HL-60/S4 treated with phorbol 12-myristate 13-acetate at 8.2 ng/mL for 4 days and 3 days (cell line): ENCODE measurements around the gene PRR5L.

ENCODE experiments used
- in situ Hi-C: fragments of 300-500 bp; cut with MboI; formaldehyde crosslinking; loops from 2 replicates; pipeline ENCODE4 v1.15.0; 2022; ENCODE audit warnings: low sequenced_read_pairs

The PRR5L gene

DNA sequence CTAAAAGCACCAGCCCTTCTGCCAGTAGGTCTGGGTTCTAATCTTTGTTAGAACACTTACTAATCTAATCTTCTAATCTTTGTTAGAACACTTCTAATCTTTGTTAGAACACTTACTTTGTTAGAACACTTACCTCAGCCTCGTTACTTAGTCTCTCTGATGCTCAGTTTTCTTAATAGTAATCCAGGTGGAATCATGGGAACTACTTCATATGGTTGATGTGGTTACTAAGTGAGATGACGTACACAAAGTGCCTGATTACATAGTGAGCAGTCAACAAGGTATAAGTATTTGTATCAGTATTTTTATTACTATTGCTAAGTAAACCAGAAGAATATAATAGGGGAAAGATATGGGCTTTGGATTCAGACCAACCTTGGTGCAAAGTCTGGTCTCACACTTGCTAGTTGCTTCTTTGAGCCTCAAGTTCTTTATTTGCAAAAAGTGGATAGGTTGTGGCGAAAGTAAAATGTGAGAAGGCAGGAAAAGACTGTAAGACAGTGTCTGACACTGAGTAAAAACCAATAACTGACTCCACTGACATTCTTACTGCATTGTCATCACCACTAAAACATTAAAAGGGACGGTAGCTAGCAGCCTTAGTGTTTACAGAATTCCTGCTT, 130.2 kb downstream of the PRR5L start:
- in situ Hi-C loops, result no loop called here

DNA sequence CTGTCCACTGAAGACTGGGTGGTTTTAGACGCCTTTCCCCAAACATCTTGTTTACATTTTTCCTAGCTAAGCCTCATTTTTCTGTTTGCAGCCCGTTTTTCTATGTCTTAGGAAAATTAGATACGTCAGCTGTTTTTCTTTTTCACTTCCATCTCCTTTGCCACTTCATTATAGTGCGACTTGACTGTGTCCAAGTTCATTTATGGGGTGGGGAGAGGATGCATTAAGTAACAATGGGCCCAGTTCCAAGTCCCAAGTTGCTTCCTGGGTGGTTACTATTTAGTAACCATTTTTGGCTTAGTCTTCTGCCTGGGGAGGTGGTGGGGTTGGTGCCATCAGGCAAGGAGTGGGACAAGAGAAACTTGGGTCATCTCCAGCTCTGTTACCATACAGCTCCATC, 131.0 kb downstream of the PRR5L start:
- in situ Hi-C loops, result no loop called here

DNA sequence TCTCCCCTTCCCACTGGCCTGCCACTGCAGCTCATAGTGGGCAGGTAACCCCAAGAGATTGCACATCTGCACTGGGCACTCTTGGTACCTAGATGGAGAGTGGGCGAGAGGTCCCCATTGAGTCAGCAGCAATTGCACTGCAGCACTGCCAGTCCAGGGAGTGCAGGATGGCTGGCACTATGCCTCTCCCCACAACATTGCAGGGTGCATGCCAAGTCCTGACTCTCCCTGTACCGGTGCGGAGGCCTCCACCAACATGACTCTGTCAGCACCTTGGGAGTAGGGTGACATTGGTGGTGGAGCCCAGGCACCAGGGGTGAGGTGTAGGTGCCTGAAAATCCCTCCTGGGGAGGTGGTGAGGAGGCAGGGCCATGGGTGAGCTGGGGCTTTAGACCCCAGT, 131.8 kb downstream of the PRR5L start:
- in situ Hi-C loops, result no loop called here

DNA sequence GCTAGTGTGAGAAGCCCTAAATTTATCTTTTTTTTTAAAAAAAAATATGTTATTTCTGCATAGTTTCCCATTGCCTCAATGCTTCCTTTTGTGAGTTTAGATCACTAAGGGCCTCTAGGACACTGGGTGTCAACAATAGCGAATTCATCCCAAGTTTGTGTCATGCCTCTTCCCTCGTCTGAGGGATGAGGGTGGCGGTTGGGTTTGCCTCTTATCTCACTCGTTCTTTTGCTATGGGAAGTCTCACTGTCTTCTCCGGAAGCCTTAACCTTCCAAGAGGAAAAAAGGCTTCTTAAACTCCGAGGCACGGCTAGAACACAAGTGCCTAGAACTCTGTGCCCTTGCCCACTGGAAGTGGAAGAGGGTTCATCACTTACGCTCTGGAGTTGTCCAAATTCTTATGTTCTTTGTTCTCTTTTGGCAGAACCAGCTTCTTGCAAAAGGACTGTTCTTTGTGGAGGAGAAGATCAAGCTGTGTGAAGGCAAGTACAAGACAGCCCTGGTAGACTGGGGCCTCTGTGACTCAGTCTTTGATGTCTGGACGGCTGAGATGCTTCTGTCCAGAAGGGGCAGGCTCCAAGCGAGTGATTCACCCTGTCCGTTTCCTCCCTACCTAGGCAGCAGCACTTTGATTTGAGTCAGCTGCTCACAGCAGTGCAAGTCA, 135.5 kb downstream of the PRR5L start:
- in situ Hi-C loops, result no loop called here

DNA sequence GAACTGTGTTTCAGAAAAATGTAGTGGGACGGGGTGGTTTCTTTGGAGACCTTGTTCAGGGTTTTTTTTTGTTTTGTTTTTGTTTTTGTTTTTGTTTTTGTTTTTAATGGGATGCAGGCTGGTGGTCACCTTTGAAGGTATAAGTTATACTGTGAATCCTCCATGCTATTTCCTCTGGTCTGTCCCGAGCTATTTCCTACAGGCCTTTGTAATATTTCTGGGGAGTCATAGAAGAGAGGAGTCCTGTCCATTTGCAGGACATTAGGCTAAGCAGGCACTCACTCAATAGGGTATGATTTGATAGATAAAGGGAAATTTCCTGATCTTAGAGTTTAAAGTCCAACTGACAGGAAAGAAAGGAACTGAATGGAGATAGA, 136.0 kb downstream of the PRR5L start:
- in situ Hi-C loops, result no loop called here

DNA sequence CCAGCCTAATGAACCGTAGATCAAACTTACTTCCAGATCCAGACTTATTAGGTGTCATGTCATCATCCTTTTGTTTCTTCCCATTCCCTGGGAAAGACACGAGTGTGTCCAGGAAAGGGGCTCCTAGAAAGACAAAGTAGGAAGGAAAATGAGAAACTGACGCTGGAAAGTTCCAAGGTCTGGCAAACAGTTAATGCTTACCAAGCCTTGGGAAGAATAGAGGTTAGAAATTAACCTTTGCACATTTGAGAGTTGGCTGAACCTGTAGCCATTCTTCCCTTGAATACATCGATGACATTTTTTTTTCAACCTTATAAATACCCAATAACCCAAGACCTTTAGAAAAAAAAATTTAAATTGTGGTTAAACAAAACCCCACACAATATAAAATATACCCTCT, 136.7 kb downstream of the PRR5L start:
- in situ Hi-C loops, result no loop called here

DNA sequence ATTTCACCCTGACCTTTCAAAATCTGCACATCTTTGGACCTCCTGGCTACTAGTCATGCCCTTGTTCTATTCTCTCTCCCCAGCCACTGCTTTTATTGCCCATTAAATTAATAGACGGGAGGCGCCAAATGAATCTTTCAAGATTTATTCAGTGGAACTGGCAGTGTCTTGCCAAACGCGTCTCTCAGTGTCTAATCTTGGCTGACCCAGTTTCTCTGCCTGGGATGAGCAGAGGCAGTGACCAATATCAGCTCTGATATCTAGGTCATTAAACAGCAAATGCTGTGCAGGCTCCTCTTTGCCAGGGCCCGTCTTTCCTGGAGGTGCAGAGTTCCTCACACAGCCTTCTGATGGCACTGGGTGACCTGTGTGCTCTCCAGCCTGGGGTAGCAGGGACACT, 140.0 kb downstream of the PRR5L start:
- in situ Hi-C loops, result no loop called here

DNA sequence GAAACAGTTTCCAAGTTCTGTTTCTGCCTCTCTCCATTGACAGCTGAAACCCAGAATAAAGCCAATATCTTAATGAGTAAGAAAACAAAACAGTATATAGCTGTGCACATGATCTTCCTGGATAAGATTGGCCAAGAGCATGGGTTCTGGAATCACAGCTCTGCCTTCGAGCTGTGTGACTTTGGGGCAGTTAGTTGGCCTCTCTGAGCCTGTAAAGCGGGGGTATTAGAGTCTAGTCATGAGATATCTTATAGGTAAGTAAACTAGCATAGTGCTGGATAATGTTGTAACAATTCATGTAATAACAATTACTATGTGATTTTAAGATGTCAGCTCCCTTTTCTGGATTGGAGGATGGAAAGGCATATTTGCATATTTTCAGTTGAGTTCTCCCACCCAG, 140.5 kb downstream of the PRR5L start:
- in situ Hi-C loops, result no loop called here

DNA sequence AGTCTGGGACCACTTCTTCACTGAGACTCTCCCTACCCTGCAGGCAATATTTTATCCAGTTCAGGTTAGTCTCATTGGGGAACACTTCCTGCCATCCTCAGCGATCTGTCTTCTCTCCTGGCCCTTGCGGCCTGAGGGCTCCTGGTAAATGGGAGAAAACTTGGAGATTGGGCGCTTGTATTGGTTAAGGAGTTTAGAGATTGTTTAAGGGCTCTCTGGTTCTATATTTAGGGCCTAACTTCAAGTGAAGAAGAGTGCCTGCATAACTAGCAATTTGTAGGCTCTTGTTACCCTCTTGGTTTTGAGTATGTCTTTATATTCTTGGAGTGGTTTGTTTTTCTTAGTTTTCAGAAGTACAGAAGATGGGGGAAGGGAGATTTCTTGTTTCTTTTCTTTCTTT, 141.3 kb downstream of the PRR5L start:
- in situ Hi-C loops, result no loop called here

DNA sequence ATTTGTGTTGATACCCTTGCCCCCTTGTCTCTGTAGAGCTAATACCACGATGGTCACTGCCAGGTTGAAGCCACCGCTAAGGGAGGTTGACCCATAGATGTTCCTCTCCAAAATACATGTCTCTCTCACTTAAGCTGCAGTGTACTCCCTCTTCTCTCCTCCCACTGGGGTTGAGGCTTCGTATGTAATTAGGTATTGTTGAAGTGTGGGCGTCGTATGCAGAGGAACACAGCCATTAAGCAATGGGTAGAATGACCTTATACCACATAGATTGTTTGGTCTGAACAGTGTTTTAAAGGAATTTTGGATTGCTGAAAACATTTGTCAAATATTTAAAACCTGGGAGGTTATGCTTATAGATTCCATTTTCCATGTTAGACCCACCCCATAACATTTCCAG, 142.0 kb downstream of the PRR5L start:
- in situ Hi-C loops, result no loop called here

DNA sequence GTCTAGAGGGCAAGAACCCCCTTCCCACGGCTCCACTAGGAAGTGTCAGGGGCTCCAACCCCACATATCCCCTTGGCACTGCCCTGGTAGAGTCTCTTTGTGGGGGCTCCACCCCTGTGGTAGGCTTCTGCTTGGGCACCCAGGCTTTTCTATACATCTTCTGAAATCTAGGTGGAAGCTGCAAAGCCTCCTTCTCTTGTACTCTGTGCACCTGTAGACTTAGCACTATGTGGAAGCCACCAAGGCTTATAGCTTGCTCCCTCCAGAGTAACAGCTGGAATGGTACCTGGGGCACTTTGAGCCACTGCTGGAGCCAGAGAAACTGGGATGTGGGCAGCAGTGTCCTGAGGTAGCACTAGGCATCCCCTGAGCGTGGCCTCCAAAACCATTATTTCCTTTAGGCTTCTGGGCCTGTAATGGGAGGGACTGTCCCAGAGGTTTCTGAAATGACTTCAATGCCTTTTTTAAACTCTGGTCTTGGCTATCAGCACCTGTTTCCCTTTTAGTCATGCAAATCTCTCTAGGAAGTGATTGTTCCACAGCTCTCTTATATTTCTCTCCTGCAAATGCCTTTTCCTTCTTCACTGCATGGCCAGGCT, 145.6 kb downstream of the PRR5L start:
- in situ Hi-C loops, result no loop called here

DNA sequence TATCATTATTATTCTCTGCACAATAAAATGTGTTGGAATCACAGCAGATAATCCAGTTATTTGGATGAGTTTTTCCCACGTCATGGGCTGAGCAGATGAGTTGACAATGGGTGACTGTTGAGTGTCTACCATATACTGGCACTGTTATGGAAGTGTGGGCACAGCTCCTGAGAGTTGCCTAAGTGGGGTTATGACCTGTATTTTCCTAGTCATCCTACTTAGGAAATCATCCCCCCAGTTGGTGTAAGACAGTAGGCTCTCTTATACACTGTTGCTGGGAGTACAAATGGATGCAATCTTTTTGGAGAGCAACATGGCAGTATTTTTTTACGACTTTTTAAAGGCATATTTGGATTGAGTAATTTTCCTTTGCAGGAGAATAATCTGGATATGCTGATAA, 147.6 kb downstream of the PRR5L start:
- in situ Hi-C loops, result no loop called here

DNA sequence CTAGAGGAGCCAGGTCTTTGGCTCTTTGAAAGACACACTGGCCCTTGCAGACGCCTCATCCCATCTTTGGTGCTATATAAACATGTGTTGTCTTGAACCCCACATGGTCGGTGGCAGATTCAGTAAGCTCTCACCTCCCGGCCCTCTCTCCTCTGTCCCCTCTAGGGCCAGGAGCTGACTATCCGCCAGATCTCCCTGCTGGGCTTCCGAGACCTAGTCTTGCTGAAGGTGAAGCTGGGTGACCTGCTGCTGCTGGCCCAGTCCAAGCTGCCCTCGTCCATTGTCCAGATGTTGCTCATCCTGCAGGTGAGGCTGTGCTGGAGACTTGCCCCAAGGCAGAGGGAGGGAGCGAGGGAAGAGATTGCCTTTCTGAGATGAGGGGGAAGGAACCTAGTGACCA, 150.0 kb downstream of the PRR5L start:
- in situ Hi-C loops, result no loop called here

DNA sequence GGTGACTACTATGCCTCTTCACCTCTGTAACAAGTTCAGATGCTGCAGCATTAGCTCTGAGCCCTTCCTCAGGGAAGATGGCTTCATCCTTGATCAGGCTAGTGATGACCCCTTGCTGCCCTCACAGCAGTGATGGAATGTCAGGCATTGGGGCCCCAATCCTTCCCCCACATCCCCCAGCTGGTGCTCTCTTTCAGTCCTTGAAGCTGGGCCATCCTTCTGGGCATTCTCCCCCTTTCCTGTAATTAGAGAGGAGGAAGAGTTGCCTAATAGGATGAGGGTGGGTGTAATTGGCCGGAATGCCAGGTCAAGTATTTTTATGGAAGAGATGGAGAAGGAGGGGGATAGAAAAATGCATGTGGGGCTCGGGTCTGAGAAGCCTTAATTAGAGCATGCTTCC, 151.4 kb downstream of the PRR5L start:
- in situ Hi-C loops, result no loop called here

DNA sequence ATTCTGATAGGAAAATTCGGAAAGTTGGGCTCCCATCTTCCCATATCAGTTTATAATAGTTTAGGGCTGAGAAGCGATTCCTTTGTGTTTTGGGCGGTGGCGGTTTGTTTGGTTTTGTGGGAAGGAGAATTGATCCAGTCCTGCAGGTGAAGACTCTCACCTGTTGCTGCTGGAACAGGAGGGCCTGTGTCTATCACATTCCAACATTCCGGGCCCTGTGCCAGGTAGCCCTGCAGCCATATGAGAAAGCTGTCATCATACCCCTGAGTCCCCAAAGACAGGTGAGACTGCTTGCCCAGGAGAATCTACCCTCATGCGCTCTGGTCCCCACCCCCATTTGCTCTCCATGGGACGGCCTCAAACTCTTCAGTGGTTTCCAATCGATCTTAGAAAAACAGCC, 151.9 kb downstream of the PRR5L start:
- in situ Hi-C loops, result no loop called here

DNA sequence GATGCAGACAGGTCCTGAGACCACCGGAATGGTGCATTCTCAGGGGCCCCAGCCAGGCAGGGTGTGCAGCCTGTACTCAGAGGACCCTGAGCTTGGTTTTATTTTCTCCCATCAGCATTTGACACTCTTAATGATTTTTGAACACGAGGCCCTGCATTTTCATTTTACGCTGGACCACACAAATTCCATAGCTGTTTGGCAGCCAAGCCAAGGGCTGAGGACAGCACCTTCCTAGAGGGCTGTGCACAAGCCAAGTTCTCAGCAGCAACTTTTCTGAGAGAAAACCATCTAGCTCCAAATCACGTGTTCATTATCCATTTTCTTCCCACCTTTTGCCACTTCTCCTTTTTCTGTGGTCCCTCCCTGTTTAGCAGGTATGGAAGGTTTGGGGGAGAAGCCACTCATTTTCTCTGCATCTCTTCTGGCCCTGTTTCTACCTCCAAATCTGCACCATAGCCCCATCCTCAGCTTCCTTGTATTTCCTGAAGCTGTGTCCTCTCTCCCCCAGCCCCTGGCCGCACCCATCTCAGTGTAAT, 153.5 kb downstream of the PRR5L start:
- in situ Hi-C loops, result no loop called here

DNA sequence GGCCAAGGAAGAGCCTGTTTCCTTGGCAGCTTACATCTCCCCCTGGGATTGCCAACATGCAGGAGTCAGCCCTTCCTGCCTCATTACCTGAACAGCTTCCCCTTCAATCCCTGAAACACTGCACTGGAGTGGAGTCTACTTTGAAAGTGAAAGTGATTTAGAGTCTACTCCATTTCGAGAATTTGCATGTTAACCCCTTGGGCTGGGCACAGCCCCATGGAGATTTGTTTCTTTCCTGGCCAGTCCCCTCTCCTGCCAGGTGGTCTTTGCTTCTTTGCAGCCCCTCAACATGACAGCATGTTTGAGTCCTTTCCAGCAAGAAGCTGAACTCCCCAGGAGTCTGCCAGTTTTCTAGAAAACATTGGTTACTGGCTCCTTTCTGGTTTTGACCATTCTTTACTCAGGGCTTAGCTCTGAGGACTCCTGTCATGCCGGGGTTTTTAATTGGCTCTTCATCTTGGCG, 154.1 kb downstream of the PRR5L start:
- in situ Hi-C loops, result no loop called here

DNA sequence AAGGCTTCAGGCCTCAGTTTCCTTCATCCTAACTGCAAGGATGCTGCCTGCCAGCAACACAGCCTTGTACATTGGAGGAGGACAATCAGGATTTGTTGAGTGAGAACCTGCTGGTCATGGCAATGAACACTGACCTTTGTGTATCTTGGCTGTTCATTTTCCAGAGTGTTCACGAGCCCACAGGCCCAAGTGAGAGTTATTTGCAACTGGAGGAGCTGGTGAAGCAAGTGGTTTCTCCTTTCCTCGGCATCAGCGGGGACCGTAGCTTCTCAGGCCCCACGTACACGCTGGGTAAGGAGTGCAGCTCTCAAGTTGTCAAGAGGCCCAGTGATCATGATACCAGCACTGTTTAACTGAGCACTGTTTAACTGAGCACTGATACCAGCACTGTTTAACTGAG, 155.0 kb downstream of the PRR5L start:
- in situ Hi-C loops, result no loop called here

DNA sequence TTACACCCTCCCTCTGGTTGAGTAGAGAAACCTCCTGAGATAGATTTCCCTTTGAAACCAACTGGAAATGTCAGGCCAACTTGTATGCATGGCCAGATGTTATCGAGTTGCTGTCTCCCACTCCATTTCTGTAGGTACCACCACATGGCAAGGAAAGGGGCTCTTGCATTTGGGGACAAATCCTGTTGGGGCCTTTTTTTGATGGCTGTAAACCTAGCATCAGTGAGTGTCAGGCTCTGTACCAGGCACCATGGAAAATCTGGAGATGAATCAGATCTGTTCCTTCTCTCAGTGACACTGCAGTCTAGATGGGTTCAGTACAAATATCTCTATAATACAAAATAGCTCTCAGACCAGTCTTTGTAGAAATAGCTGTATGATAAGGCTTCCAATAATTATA, 155.6 kb downstream of the PRR5L start:
- in situ Hi-C loops, result no loop called here

DNA sequence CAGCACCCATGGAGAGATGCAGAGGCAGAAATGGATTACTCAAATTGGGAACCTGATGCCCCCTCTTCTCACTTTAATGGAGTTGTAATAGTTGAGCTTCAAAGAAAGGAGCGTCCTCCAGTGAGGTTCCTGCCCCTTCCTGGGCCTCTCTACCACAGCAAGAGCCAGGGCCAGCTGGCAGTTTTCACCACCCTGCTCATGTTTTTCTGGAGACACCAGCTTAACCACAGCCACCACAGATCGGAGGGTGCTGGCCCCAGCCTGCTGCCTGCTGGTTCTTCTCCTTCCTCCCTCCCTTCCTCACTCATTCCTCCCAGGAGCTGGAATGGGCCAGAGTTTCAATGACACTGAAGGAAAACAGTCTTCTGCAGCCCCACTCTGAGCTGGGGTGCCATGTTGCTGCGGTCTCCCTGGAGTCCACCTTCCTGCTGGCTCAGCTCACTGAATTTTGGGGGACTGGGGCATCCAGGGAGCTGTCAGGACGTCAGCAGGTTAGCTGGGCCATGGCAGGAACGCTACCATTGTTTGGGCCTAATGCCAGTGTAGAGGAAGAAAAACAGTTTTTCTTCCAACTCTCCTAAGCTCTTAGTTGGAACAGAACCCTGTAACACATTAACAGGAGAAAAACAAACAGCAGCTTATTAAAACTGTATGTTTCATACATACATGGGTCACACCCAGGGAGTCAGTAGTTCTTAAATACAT, 156.3 kb downstream of the PRR5L start:
- in situ Hi-C loops, result no loop called here

DNA sequence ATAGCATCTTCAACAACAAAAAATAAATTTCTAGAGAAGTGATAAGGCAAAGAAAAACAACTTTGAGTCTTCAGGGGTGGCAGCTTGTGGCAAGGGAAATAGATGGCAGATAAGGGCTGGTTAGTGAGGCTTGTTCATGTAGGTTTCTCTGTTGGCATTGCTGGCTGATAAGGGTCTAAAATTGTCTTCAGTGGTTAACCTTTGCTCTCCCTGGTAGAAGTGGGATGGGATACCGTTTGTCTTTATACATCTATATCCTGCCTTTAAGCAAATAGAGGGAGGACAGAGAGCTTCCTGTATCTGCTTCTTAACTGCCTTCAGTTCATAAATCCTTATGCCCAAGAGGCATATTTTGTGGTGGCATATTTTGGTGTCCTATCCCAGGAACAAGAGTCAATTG, 156.9 kb downstream of the PRR5L start:
- in situ Hi-C loops, result no loop called here

DNA sequence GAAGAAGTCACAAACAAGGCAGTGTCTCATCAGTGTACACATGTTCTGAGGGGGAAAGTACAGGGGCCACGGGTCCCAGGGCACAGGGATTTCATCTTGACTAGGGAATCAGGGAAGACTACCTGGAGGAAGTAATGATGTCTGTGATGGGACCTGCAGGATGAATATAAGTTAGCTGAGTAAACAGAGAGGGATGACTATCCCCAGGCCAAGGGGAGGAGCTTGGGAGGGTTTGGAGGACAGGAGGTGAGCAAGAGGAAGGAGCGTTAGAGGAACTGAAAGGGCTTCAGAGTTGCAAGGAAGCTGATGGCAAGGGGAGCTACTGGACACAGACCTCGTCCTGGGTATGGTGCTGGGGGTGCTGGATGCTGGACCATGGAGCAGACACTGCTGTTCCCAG, 157.6 kb downstream of the PRR5L start:
- in situ Hi-C loops, result no loop called here
